ENCODE data around the gene DNLZ. TPM values are rescaled to one million over a fixed set of nuclear protein-coding genes. Genes with fewer than 3 reads are reported as not detected.

The DNLZ gene
- total RNA-seq, 2 donors from 2014 or later = 24.1 to 31.3 TPM

DNA sequence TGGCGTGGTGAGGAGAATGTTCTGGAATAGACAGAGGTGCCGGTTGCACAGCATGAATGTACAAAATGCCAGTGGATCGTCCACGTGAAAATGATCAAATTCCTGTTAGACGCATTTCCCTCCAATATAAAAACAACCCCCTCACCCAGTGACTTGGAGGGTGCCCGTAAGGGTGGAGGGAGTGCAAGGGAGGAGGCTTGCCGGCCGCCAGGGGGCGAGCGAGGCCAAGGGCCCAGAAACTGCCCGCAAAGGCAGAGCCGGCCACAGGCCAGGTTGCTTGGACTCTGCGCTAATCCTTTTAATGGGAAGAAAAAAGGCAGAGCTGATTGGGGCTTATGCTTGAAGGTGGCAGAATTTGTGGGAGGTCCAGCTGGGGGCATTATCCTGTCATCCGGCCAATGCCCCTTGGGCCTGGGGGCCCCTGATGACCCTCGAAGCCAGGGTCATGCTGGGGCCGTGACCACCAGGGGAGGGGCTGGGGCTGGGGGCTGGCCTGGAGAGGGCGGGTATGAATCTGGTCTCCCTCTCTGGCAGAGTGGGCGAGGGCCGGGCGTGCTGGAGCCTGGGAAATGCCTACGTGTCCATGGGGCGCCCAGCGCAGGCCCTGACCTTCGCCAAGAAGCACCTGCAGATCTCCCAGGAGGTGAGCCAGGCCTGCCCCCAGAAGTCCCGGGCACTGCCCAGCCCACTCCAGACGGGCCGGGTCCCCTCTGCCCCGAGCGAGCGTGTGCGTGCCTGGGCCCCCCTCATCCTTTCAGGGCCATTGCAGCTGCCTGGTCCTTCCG, 24.2 kb downstream of the DNLZ start:
- no peak overlapping the region for H3K4me3 ChIP-seq
- H3K27me3 ChIP-seq = no peaks in the 10 kb centered on the region
- no peaks in the 10 kb centered on the region for H3K9me3 ChIP-seq
- peak; percentile 88 to 92 (median 90) for DNase-seq
- WGBS, 2 donors = 34 to 47% methylated on average over 16 to 32 of the region's 32 CpGs
- peak overlapping the region; percentile 93 to 97 (median 95) for H3K27ac ChIP-seq
- H3K36me3 ChIP-seq (replicated peaks in 1 of 2; ENCODE audit: insufficient read depth in 1 of 2, low read depth in 2 of 2) = no peaks in the 10 kb centered on the region
- intact Hi-C loops (cut with DNase I) = loop anchor here (5.0 kb wide), 1 partner anchor 63 kb away; the partner anchor contains the start of gene SNAPC4
- ATAC-seq = peak; percentile 52
- H3K4me1 ChIP-seq = peaks cover 58% of the 10 kb centered on the region
- TF ChIP-seq POLR2A (IDR thresholded peaks at IDR 0.05) = peak; percentile 66 to 77 (median 66)
- TF ChIP-seq, protein P1, sequence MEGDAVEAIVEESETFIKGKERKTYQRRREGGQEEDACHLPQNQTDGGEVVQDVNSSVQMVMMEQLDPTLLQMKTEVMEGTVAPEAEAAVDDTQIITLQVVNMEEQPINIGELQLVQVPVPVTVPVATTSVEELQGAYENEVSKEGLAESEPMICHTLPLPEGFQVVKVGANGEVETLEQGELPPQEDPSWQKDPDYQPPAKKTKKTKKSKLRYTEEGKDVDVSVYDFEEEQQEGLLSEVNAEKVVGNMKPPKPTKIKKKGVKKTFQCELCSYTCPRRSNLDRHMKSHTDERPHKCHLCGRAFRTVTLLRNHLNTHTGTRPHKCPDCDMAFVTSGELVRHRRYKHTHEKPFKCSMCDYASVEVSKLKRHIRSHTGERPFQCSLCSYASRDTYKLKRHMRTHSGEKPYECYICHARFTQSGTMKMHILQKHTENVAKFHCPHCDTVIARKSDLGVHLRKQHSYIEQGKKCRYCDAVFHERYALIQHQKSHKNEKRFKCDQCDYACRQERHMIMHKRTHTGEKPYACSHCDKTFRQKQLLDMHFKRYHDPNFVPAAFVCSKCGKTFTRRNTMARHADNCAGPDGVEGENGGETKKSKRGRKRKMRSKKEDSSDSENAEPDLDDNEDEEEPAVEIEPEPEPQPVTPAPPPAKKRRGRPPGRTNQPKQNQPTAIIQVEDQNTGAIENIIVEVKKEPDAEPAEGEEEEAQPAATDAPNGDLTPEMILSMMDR (IDR thresholded peaks at IDR 0.05) = peak; percentile 94 to 98 (median 96)

DNA sequence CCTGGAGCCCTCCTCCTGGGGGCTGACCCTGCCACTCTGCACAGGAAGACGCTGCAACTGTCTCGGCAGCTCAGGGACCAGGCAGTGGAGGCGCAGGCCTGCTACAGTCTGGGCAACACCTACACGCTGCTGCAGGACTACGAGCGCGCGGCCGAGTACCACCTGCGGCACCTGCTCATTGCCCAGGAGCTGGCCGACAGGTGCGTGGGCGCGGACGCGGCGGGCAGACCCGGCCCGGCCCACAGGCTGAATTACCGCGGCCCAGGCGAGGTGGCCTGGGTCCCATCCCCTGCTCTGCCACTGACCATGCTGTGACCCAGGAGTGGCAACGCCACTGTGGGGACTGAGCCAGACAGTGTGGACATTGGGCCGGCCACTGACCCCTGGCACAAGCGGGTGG, 25.0 kb downstream of the DNLZ start:
- Histone ChIP-seq H3K27me3 (no peaks in the 10 kb centered on the region), H3K9me3 (no peaks in the 10 kb centered on the region), H3K4me1 (peaks cover 54% of the 10 kb centered on the region), H3K27ac (peak overlapping the region; percentile 93 to 97 (median 95)), H3K4me3 (no peak overlapping the region), H3K36me3 (replicated peaks in 1 of 2; ENCODE audit: insufficient read depth in 1 of 2, low read depth in 2 of 2) (no peaks in the 10 kb centered on the region)
- ATAC-seq (no peak), DNase-seq (no peak)
- intact Hi-C loops (cut with DNase I) = loop anchor here (5.0 kb wide), 1 partner anchor 64 kb away; the partner anchor contains the start of gene SNAPC4
- TF ChIP-seq POLR2A (IDR thresholded peaks at IDR 0.05) = no peak
- TF ChIP-seq, protein P1 (IDR thresholded peaks at IDR 0.05) = no peak
- WGBS, 2 donors = 81 to 88% methylated on average over 20 to 24 of the region's 25 CpGs

DNA sequence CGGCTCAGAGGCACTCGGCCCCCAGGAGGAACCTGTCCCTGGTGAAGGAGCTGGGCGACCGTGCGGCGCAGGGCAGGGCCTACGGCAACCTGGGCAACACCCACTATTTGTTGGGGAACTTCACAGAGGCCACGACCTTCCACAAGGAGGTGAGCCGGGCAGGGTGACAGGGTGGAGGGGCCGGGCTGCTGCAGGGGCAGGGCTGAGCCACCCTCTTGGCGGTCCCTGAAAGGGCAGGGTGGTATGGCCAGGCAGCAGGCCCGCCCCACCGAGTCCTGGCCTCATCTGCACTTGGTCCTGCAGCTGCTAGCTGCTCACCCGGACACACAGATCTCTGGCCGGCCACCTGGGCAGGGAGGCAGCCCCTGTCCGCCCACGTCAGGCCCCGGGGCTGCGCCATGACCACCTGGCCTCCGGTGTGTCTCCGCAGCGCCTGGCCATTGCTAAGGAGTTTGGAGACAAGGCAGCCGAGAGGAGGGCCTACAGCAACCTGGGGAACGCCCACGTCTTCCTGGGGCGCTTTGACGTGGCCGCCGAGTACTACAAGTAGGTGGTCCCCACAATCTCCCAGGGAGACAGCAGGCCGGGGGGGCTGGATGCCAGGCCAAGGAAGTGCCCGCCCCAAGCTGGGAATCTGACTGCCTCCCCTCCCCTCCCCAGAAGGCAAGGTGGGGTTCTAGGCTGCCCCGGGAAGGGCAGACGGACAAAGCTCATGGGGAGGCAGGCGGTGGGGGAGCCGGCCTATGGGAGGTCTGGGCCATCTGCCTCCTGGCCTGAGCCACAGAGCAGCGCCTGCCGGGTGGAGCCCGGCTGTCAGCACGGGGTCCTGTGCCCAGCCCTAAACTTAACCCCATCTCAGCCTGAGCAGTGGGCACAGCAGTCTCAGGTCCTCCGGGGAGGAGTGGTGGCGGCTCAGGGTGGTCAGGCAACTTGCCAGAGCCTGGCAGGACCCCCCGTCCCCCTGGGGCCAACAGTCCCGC, 25.8 kb downstream of the DNLZ start:
- no peaks in the 10 kb centered on the region for H3K9me3 ChIP-seq
- no peak overlapping the region for H3K4me3 ChIP-seq
- H3K36me3 ChIP-seq (replicated peaks in 1 of 2; ENCODE audit: insufficient read depth in 1 of 2, low read depth in 2 of 2) = no peaks in the 10 kb centered on the region
- 88 to 100% methylated on average over 4 to 39 of the region's 43 CpGs for WGBS, 2 donors
- intact Hi-C loops (cut with DNase I) = loop anchor here (5.0 kb wide), 1 partner anchor 65 kb away; the partner anchor contains the start of gene SNAPC4
- no peak for ATAC-seq
- TF ChIP-seq POLR2A (IDR thresholded peaks at IDR 0.05) = no peak
- TF ChIP-seq, protein P1 (IDR thresholded peaks at IDR 0.05) = no peak
- peaks cover 46% of the 10 kb centered on the region for H3K4me1 ChIP-seq
- peak overlapping the region in 2 of 4 donors; percentile 95 to 97 for H3K27ac ChIP-seq
- H3K27me3 ChIP-seq = no peaks in the 10 kb centered on the region
- DNase-seq = no peak

DNA sequence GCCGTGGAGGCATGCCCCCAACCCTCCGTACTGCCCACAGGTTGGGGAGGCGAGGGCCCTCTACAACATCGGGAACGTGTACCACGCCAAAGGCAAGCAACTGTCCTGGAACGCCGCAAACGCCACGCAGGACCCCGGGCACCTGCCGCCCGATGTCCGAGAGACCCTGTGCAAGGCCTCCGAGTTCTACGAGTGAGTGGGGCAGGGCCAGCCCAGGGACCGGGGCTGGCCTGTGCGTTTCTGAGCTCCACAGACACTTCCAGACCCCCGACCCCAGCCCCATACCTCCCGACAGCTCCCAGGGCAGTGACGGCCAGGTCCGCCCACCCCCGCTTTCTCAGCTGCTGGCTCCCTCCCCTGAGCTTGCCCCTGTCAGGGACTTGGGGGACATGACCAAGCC, 26.7 kb downstream of the DNLZ start:
- Histone ChIP-seq H3K27ac (no peak overlapping the region), H3K36me3 (replicated peaks in 1 of 2; ENCODE audit: insufficient read depth in 1 of 2, low read depth in 2 of 2) (no peaks in the 10 kb centered on the region), H3K4me1 (peaks cover 38% of the 10 kb centered on the region), H3K9me3 (no peaks in the 10 kb centered on the region), H3K27me3 (no peaks in the 10 kb centered on the region), H3K4me3 (no peak overlapping the region)
- ATAC-seq (no peak), DNase-seq (no peak)
- intact Hi-C loops (cut with DNase I) = loop anchor here (5.0 kb wide), 1 partner anchor 65 kb away; the partner anchor contains the start of gene SNAPC4
- 93 to 100% methylated on average over 3 to 23 of the region's 23 CpGs for WGBS, 2 donors
- TF ChIP-seq, protein P1 (IDR thresholded peaks at IDR 0.05) = no peak
- TF ChIP-seq POLR2A (IDR thresholded peaks at IDR 0.05) = no peak
